Left renal pelvis (tissue), 4 donors: ENCODE data around the gene SHMT1. TPM values are rescaled to one million over a fixed set of nuclear protein-coding genes. Genes with fewer than 3 reads are reported as not detected.
"Not testable (repeated sequence)": the region's sequence is repeated elsewhere in the genome, so short reads cannot be mapped to it uniquely, and the experiment has no call there.

Experiments used
- DNase-seq, 4 donors: peaks; one replicate each; pipeline ENCODE4 v3.0.0-alpha.2; 2013; ENCODE audit warnings: low read depth in 4 of 4, low spot score in 3 of 4
- polyA plus RNA-seq, 4 donors: library from polyadenylated mRNA; unstranded; fragments of 120-200 nt; gene quantifications; one replicate each; pipeline ENCODE4 v1.2.1, GENCODE V29; 2013; ENCODE audit not compliant: insufficient read length in 4 of 4

Gene SHMT1
- polyA plus RNA-seq, 4 donors: 15.3 to 62.8 (median 50.2) TPM

DNA sequence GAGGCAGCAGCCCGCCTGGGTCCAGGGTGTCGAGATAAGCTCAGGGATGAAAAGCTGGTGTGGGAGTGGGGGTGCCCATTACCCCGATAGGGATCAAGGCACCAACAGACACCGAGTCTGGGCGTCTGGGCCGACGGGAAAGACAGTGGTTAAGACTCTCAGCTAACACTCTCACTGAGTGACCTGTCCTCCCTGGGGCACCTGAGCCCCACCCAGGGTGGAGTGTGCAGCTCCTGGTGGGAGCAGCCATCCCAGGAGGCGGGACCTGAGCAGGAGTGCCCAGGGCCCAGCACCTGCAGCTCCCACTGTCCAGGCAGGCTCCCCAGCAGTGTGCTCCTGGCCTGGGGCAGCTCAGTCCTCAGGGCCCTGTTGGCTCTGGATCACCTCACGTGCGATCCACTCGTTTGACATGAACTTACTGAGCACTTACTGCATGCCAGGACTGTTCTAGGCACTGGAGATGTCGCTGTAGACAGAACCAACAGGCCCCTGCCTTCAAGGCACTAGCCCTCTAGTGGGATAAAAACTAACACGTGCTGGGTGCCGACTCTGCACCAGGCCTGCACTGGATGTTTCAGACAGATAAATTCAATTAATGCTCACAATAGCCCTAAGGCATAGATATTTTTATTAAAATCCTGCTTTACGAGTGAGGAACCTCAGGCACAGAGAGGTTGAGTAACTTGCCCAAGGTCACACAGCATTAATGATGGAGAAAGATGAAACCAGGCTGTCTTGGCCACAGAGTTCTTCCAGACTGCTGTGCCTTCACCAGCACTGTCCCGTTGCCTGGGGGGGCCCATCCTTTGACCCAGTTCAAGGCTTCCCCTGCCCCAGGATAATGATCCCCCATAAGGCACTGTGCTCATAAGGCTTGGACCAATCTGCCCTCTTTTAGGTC is 16.1 kb upstream of the SHMT1 start:
- no peak for DNase-seq

DNA sequence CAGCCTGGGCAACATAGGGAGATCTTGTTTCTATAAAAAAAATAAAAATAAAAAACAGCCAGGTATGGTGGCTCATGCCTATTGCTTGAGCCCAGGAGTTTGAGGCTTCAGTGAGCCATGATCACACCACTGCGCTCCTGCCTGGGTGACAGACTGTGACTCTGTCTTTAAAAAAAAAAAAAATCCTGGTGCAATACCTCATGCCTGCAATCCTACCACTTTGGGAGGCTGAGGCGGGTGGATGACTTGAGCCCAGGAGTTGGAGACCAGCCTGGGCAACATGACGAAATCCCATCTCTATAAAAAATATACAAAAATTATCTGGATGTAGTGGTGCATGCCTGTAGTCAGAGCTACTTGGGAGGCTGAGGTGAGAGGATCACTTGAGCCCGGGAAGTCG is 15.3 kb upstream of the SHMT1 start:
- DNase-seq: not testable (repeated sequence)

DNA sequence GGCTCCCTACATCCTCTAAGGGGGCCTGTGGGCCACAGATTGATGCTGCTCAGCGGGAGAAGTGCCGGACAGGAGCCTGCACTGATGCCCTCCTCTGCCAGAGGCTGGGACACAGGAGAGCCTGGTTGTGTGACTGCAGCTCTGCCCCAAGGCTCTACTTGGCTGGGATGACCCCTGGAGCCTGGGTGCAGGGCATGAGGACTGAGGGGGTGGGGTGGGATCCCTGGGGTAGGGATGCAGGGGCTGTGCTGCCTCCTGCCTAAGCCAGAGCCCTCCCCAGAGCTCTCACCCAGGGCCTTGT is 14.8 kb upstream of the SHMT1 start:
- DNase-seq: no peak

DNA sequence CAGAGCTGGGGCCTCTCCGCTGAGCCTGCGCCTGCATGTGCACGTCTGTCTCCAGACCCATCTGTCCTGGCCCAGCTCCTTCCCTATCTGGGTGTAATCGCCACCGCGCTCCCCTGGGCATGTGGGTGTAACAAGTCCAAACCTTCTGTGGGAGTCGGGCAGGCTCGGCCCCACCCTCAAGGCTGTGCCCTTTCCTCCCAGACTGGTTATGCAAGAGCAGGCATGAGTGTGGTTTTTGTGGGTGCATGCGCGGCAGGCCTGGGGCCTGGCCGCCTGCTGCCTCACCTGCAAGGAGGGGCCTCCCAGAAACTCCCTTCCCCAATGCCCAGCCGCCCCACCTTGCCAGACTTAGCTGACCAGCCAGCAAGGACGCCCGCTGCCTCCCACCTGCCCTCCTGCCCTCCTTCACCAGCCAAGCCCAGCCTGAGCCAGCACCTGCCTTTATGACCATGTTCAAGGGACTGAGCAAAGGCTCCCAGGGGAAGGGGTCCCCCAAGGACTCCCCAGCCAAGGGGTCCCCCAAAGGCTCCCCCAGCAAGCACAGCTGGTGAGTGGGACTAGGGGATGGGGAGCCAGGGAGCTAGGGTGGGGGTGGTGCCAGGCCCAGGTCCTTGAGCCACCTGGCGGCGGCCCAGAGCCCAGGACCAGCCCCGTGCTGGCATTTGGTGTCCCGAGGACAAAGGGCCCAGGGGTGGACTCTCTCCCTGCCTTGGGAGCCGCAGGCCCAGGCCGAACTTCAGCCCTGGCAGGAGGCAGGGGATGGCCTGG is 14.3 kb upstream of the SHMT1 start, which contains the start of gene EVPLL:
EVPLL (plus strand) TSS at position 342 of the 768 bp plus-strand sequence. CDS start 3,160 bp downstream, outside the sequence.
- DNase-seq: no peak

DNA sequence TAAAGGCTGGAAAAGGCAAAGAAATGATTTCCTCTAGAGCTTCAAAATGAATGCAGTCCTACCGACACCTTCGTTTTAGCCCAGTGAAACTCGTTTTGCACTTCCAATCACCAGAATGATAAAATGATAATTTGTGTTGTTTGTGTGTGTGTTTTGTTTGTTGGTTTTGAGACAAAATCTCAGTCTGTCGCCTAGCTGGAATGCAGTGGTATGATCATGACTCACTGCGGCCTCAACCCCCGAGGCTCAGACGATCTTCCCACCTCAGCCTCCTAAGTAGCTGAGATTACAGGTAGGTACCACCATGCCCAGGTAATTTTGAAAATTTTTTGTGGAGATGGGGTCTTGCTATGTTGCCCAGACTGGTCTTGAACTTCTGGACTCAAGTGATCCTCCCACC is 10.9 kb upstream of the SHMT1 start:
- DNase-seq: no peak

DNA sequence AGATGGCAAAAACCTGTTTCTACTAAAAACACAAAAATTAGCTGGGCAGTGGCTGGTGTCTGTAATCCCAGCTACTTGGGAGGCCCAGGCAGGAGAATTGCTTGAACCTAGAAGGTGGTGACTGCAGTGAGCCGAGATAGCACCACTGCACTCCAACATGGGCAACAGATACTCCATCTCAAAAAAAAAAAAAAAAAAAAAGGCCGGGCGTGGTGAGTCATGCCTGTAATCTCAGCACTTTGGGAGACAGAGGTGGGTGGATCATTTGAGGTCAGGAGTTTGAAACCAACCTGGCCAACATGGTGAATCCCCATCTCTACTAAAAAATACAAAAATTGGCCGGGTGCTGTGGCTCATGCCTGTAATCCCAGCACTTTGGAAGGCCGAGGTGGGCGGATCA is 9.8 kb upstream of the SHMT1 start:
- DNase-seq: not testable (repeated sequence)

DNA sequence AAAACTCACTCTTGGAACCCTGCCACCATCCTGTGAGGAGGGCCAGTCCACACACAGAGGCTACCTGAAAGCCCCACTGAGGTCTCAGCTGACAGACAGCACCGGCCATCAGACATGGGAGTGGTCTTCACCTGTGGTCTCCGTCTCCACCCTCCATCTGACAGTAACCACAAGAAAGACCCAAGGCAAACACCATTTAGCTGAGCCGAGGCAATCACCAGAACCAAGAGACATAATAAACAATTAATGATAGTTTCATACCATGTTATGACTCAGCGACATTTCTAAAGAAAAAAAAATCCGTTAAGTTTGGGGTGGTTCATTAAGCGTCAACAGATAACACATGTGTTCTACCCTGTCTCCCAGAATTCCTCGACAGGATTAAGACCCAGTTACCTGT is 8.1 kb upstream of the SHMT1 start:
- no peak for DNase-seq

DNA sequence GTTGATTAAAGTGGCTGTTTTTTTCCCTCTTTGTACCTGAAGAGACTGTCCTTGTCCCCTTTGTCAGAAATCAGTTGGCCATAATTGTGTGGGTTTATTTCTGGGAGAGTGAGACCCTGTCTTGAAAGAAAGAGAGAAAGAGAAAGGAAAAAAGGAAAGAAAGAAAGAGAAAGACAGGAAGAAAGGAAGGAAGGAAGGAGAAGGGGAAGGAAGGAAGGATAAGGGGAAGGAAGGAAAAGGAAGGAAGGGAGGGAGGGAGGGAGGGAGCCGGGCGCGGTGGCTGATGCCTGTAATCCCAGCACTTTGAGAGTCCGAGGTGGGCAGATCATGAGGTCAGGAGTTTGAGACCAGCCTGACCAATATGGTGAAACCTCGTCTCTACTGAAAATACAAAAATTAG is 7.4 kb upstream of the SHMT1 start:
- DNase-seq: no peak

DNA sequence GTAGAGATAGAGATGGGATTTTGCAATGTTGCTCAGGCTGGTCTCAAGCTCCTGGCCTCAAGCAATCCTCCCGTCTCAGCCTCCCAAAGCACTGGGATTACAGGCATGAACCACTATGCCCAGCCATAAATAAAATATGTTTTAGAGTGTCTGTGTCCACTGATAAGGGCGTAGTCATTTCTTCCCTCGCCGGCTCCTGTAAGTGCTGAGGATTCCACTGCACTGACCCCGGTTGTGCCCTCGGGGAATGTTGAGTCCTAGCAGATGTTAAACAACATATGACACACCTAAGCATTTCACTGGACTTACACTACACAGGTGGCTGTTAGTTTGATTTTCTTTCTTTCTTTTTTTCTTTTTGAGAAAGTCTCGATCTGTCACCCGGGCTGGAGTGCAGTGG is 5.6 kb upstream of the SHMT1 start:
- no peak for DNase-seq

DNA sequence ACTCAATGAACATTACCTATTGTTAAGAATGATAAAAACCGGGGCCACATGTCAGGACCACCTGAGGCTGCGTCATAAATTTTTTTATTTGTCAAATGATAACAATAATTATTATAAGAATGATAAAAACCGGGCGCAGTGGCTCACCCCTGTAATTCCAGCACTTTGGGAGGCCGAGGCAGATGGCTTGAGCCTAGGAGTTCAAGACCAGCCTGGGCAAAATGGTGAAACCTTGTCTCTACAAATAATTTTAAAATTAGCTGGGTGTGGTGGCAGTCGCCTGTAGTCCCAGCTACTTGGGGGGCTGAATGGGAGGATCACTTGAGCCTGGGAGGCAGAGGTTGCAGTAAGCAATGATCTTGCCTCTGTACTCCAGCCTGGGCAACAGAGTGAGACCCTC is 816 bp upstream of the SHMT1 start:
- no peak for DNase-seq

DNA sequence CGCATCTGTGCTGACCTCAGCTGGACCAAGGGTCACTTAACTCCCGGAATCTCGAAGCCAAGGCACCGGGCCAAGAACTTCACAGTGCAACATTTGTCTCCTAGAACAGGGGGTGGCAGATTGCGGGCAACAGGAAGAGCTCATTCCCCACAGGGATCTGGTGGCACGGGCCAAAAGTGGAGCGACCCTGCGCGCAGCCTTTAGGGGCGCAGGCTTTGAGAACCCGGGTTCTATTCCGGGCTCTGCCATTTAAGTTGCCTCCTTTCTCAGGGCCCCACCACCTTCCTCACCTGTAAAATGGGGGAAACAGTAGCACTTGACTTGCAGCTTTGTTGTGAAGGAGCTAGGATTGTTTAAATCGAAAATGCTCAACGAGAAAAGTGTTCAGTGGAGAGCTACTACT is 651 bp downstream of the SHMT1 start:
- DNase-seq: no peak

DNA sequence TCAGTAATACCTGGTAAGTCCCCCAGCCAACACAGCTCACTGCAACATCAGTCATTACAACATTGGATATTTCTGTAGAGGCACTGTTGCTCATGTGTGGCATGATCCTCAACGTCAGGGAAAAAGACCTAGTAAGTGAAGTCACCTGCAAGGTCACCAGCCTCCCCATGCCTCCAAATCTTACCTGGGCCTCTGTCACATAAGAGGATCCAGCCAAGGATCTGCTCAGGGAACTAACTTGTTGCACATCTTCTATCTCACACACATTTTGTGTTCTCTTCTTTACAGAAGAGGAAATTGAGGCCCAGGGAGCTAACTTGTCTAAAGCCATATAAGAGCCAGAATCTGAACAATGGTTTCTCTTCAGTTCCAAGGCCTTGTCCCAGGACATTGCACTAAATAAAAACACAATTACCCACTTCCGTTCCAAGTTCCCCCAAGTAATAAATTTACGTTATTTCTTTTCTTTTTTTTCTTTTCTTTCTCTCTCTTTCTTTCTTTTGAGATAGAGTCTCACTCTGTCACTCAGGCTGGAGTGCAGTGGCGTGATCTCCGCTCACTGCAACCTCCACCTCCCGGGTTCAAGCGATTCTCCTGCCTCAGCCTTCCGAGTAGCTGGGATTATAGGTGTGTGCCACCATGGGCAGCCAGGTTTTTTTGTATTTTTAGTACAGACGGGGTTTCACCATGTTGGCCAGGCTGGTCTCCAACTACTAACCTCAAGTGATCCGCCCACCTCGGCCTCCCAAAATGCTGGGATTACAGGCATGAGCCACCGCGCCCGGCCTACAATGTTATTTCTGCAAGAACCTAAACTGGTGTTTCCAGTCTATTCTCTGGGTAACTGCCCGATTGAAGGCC is 1.3 kb downstream of the SHMT1 start:
- DNase-seq: no peak

DNA sequence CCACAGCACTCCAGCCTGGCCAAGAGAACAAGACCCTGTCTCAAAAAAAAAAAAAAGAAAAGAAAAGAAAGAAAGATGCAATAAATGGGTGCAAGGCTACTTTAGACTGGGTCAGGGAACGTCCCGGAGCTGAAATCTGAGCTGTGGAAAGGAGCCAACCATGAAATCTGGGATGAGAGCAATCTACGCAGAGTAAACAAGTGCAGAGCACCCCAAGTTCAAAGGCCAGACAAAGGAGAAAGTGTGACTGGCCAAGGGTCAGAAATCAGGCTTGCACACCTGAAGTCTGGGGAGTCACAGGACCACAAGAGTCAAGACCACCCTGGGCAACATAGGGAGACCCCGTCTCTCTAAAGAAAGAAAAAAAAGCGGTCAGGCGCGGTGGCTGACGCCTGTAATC is 2.8 kb downstream of the SHMT1 start:
- DNase-seq: no peak

DNA sequence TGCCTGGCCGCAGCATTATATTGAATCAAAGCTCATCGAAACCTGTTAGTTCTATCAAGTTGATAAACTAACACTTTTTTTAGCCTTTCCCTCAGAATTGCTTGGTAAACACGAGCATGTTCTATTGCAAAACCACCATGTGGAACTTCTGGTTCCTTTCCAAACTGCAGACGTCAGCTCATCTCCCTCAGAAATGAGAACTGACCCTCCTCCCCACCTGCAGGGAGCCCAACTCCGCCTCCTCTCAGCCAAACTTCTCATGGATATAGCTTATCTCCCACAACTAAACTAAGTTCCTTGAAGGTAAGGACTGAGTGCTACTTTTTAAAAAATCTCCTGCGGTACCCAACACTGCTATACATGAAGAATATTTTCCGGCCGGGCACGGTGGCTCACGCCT is 6.7 kb downstream of the SHMT1 start:
- DNase-seq: no peak

DNA sequence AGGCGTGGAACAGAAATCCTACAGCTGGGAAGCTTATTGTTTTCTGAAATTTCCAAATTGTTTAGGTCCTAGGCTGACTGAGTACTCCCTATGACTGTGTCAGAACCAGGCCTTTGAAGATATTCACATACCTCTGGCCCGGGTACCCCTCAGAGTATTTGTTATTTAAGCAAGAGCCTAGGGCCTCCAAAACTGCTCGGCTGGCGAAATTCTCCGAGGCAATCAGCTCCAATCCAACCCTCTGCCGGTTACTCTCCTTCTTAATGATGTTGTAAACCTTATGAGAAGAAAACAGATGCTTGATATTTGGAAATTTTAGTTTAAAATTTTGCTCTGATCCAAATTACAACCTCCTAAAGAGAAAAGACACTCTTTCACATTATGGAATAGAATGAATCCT is 9.8 kb downstream of the SHMT1 start:
- no peak for DNase-seq

DNA sequence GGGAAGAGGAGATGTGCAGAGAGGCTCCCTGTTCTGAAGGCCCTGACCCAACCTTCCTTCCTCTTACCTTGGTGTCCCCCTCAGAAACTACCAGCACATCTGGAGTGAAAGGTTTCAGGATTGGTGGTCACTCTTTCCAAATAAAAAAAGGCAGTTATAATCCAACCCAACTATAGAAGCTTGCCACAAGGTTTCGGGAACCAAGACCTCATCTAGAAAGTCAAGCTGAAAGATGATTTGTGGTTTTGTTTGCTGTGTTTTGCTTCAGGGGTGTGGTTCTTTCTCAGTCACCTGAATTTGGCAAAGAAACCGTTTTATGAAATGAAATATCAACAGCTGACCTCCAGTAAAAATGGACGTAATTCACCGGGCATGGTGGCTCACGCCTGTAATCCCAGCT is 19.3 kb downstream of the SHMT1 start:
- DNase-seq: no peak

DNA sequence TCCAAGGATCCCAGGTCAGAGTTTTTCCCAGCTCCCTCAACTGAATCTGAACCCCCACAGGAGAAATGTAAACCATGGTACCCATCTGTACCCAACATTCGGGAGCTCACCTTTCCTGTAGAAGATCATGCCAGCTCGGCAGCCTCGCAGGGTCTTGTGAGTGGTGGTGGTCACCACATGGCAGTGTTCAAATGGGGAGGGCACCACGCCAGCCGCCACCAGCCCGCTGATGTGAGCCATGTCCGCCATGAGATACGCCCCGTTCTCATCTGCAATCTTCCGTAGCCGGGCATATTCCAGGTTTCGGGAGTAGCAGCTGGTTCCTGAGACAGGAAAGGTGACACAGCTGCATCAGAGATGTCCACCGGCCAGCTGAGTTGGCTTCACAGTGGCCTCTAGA is 23.4 kb downstream of the SHMT1 start:
- DNase-seq: no peak

DNA sequence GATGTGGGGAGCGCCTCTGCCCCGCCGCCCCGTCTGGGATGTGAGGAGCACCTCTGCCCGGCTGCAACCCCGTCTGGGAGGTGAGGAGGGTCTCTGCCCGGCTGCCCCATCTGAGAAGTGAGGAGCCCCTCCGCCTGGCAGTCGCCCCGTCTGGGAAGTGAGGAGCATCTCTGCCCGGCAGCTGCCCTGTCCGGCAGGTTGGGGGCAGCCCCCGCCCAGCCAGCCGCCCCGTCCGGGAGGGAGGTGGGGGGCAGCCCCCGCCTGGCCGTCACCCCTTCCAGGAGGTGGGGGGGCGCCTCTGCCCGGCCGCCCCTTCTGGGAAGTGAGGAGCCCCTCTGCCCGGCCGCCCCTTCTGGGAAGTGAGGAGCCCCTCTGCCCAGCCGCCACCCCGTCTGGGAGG is 25.2 kb downstream of the SHMT1 start:
- DNase-seq: not testable (repeated sequence)

DNA sequence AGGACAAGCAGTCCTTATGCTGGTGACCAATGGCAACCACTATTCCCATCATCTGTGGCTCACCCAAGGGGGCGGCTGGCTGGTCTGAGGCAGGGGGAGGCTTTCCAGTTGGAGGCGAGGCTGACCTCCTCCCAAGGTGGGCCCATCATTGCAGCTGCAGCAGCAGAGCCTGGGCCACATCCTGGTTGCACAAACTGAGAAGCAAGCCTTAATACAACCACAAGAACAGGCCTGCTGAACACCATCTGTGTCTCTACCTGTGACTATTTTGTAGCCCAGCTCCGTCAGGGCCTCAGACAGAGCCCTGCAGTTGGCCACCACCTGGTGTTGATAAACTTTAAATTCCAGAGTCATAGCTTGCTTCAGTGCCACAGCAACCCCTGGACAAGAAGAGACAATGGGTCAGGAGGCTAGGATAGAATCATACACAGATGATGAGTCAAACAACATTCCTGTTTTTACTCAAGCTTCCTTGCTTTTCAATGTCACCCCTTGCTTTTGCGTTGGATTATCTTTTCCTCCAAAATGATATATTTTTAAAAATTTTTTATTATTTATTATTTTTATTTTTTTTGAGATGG is 30.4 kb downstream of the SHMT1 start:
- no peak for DNase-seq

DNA sequence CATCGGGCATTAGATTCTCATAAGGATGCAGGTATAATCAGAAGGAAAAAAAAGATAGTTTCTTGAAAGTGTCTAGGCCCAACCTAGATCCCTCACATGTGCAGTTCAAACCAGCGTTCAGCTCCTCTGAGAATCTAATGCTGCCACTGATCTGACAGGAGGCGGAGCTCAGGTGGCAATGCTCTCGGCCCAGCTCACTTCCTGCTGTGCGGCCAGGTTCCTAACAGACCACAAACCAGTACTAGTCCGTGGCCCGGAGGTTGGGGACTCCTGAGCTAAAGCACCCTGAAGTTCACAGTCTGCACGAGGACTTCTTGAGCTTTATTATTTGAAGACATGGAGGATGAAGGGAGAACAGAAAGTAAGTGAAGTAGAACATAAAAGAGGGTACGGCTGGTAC is 31.5 kb downstream of the SHMT1 start:
- no peak for DNase-seq
